H9 (cell line): ENCODE measurements around the gene DDX24. TPM values are rescaled to one million over a fixed set of nuclear protein-coding genes. Genes with fewer than 3 reads are reported as not detected.

Experiments used
- DNase-seq: peaks from one replicate; pipeline ENCODE4 v3.0.0-alpha.2; 2017
- H2AFZ ChIP-seq: one replicate; pipeline ENCODE4 v1.6.1; 2013; ENCODE audit warnings: mild to moderate bottlenecking, low read length, control low read depth, moderate library complexity
- H2AK5ac ChIP-seq: 2 replicates; pipeline ENCODE4 v1.6.1; 2013; ENCODE audit warnings: low read length, control low read depth, mixed read lengths; ENCODE audit not compliant: insufficient read length
- H2BK120ac ChIP-seq: one replicate; pipeline ENCODE4 v1.6.1; 2013; ENCODE audit warnings: low read depth, mild to moderate bottlenecking, low read length, control low read depth, inconsistent platforms; ENCODE audit not compliant: poor library complexity, severe bottlenecking
- H2BK12ac ChIP-seq: 2 replicates; pipeline ENCODE4 v1.6.1; 2013; ENCODE audit warnings: low read length, control low read depth, mixed read lengths, low read depth; ENCODE audit not compliant: insufficient read length
- H2BK15ac ChIP-seq: 2 replicates; pipeline ENCODE4 v1.6.1; 2013; ENCODE audit warnings: low read depth, low read length, control low read depth
- H2BK20ac ChIP-seq: one replicate; pipeline ENCODE4 v1.6.1; 2013; ENCODE audit warnings: low read depth, mild to moderate bottlenecking, low read length, control low read depth, inconsistent platforms; ENCODE audit not compliant: poor library complexity, severe bottlenecking
- H2BK5ac ChIP-seq: 2 replicates; pipeline ENCODE4 v1.6.1; 2013; ENCODE audit warnings: low read length, control low read depth, mixed read lengths; ENCODE audit not compliant: insufficient read length
- H3K14ac ChIP-seq: 2 replicates; pipeline ENCODE4 v1.6.1; 2013; ENCODE audit warnings: low read length, control low read depth; ENCODE audit not compliant: insufficient read depth
- H3K18ac ChIP-seq: 2 replicates; pipeline ENCODE4 v1.6.1; 2013; ENCODE audit warnings: low read depth, mild to moderate bottlenecking, mixed read lengths, low read length, control low read depth; ENCODE audit not compliant: insufficient read length
- H3K23ac ChIP-seq: 2 replicates; pipeline ENCODE4 v1.6.1; 2013; ENCODE audit warnings: low read length, control low read depth, mixed read lengths, low read depth; ENCODE audit not compliant: insufficient read length
- H3K23me2 ChIP-seq: 2 replicates; pipeline ENCODE4 v1.6.1; 2013; ENCODE audit warnings: low read depth, mild to moderate bottlenecking, mixed read lengths, low read length, control low read depth; ENCODE audit not compliant: insufficient read length, poor library complexity, severe bottlenecking
- H3K27ac ChIP-seq: 2 replicates; pipeline ENCODE4 v1.5.1; 2013; ENCODE audit warnings: low read length, control low read depth, mixed read lengths, low read depth; ENCODE audit not compliant: insufficient read length
- H3K27me3 ChIP-seq: 2 replicates; pipeline ENCODE4 v1.6.1; 2013; ENCODE audit warnings: low read length, control low read depth, inconsistent platforms; ENCODE audit not compliant: insufficient read depth
- H3K4ac ChIP-seq: 2 replicates; pipeline ENCODE4 v1.6.1; 2013; ENCODE audit warnings: low read depth, mild to moderate bottlenecking, control low read depth, inconsistent platforms, low read length, moderate library complexity
- H3K4me1 ChIP-seq: 2 replicates; pipeline ENCODE4 v1.6.1; 2013; ENCODE audit warnings: low read length, control low read depth, inconsistent platforms; ENCODE audit not compliant: insufficient read depth
- H3K4me2 ChIP-seq: 2 replicates; pipeline ENCODE4 v1.6.1; 2013; ENCODE audit warnings: low read length, control low read depth, mixed read lengths; ENCODE audit not compliant: insufficient read length, insufficient read depth
- H3K56ac ChIP-seq: 2 replicates; pipeline ENCODE4 v1.6.1; 2013; ENCODE audit warnings: low read depth, mild to moderate bottlenecking, mixed read lengths, low read length, control low read depth; ENCODE audit not compliant: insufficient read length
- H3K79me1 ChIP-seq: 2 replicates; pipeline ENCODE4 v1.6.1; 2013; ENCODE audit warnings: low read depth, mild to moderate bottlenecking, moderate library complexity, low read length, control low read depth, inconsistent platforms; ENCODE audit not compliant: insufficient read depth, poor library complexity, severe bottlenecking
- H3K79me2 ChIP-seq: 2 replicates; pipeline ENCODE4 v1.6.1; 2013; ENCODE audit warnings: low read length, control low read depth, inconsistent platforms; ENCODE audit not compliant: insufficient read depth
- H3K9ac ChIP-seq: 2 replicates; pipeline ENCODE4 v1.6.1; 2013; ENCODE audit warnings: low read length, control low read depth, mixed read lengths; ENCODE audit not compliant: insufficient read length; ENCODE audit errors: extremely low read depth
- H3K9me3 ChIP-seq: one replicate; pipeline ENCODE4 v1.6.1; 2013; ENCODE audit warnings: low read depth, low read length, inconsistent platforms; ENCODE audit not compliant: control insufficient read depth
- H3T11ph ChIP-seq: one replicate; pipeline ENCODE4 v1.6.1; 2013; ENCODE audit warnings: mild to moderate bottlenecking, low read length, control low read depth, inconsistent platforms
- H4K20me1 ChIP-seq: one replicate; pipeline ENCODE4 v1.6.1; 2013; ENCODE audit not compliant: control insufficient read depth, insufficient read length, insufficient read depth
- H4K5ac ChIP-seq: 2 replicates; pipeline ENCODE4 v1.6.1; 2013; ENCODE audit warnings: low read depth, mild to moderate bottlenecking, mixed read lengths, low read length, control low read depth; ENCODE audit not compliant: insufficient read length
- H4K8ac ChIP-seq: replicated peaks from 2 replicates; pipeline ENCODE4 v1.6.1; 2013; ENCODE audit warnings: low read length, control low read depth, mixed read lengths, low read depth; ENCODE audit not compliant: insufficient read length
- H4K91ac ChIP-seq: 2 replicates; pipeline ENCODE4 v1.6.1; 2013; ENCODE audit warnings: low read depth, mild to moderate bottlenecking, moderate library complexity, mixed read lengths, low read length, control low read depth; ENCODE audit not compliant: insufficient read length
- H3K27ac Mint-ChIP-seq, 3 experiments: 2 replicates in 2 of 3; 3 replicates in 1 of 3; pipeline ENCODE4 v1.8.0; 2020 to 2021; ENCODE audit warnings: mixed read lengths in 3 of 3, mild to moderate bottlenecking in 1 of 3, moderate library complexity in 1 of 3
- H3K27me3 Mint-ChIP-seq: 2 replicates; pipeline ENCODE4 v1.8.0; 2021; ENCODE audit warnings: low read depth, mild to moderate bottlenecking, moderate library complexity, mixed read lengths
- H3K36me3 Mint-ChIP-seq, 3 experiments: 2 replicates in 2 of 3; 3 replicates in 1 of 3; pipeline ENCODE4 v1.8.0; 2020 to 2021; ENCODE audit warnings: low read depth in 3 of 3, mixed read lengths in 3 of 3; ENCODE audit not compliant: insufficient read depth in 1 of 3
- H3K4me1 Mint-ChIP-seq, 2 experiments: 2 replicates each; pipeline ENCODE4 v1.8.0; 2020; ENCODE audit warnings: mixed read lengths in 2 of 2
- H3K4me3 Mint-ChIP-seq, 2 experiments: 2 replicates in 1 of 2; 3 replicates in 1 of 2; pipeline ENCODE4 v1.8.0; 2020 to 2021; ENCODE audit warnings: mild to moderate bottlenecking in 2 of 2, mixed read lengths in 2 of 2, moderate library complexity in 1 of 2
- H3K9me3 Mint-ChIP-seq, 2 experiments: 2 replicates in 1 of 2; 3 replicates in 1 of 2; pipeline ENCODE4 v1.8.0; 2020; ENCODE audit warnings: mild to moderate bottlenecking in 2 of 2, mixed read lengths in 2 of 2, moderate library complexity in 1 of 2
- WGBS: extraction: QIAGEN DNeasy Blood & Tissue Kit; methylation state at CpG from one replicate; pipeline ENCODE4 v1.1.7; 2013; ENCODE audit warnings: missing lambda C conversion rate, low lambda C conversion rate, mixed read lengths; ENCODE audit not compliant: insufficient read length; ENCODE audit errors: extremely low coverage; 5-methylcytosine and 5-hydroxymethylcytosine counted together
- total RNA-seq: library from RNA; stranded (reverse); gene quantifications from 2 replicates; pipeline ENCODE4 v1.2.1, GENCODE V29; 2021
- TF ChIP-seq, protein P1 (sequence below): fragments of 200-600 bp; sonication (generic); conservative IDR thresholded peaks from 3 replicates; pipeline ENCODE4 v1.8.0; 2021; ENCODE audit warnings: antibody characterized with exemption, mild to moderate bottlenecking

DDX24 gene
- total RNA-seq, 1 experiment from 2014 or later: 172 TPM

- Histone ChIP-seq H4K5ac (no peak overlapping the region), H3K23me2 (peaks cover 8% of the 10 kb centered on the region), H3K18ac (no peak overlapping the region), H3K79me1 (peaks cover 4% of the 10 kb centered on the region), H3K14ac (no peak overlapping the region), H2BK5ac (no peak overlapping the region), H3K4ac (no peak overlapping the region), H3K9me3 (no peaks in the 10 kb centered on the region), H3K4me2 (no peak overlapping the region), H3T11ph (no peak overlapping the region), H4K8ac (no peak overlapping the region), H3K9ac (no peak overlapping the region), H3K56ac (no peak overlapping the region), H3K23ac (no peak overlapping the region), H2BK20ac (no peak overlapping the region), H2BK15ac (no peak overlapping the region), H2AK5ac (no peak overlapping the region), H3K4me1 (peaks cover under 1% of the 10 kb centered on the region), H3K79me2 (peaks cover 45% of the 10 kb centered on the region), H3K27ac (no peak overlapping the region), H2AFZ (no peak overlapping the region), H2BK120ac (no peak overlapping the region), H4K20me1 (peaks cover 4% of the 10 kb centered on the region), H4K91ac (no peak overlapping the region), H3K27me3 (no peaks in the 10 kb centered on the region), H2BK12ac (no peak overlapping the region)
- TF ChIP-seq, protein P1, sequence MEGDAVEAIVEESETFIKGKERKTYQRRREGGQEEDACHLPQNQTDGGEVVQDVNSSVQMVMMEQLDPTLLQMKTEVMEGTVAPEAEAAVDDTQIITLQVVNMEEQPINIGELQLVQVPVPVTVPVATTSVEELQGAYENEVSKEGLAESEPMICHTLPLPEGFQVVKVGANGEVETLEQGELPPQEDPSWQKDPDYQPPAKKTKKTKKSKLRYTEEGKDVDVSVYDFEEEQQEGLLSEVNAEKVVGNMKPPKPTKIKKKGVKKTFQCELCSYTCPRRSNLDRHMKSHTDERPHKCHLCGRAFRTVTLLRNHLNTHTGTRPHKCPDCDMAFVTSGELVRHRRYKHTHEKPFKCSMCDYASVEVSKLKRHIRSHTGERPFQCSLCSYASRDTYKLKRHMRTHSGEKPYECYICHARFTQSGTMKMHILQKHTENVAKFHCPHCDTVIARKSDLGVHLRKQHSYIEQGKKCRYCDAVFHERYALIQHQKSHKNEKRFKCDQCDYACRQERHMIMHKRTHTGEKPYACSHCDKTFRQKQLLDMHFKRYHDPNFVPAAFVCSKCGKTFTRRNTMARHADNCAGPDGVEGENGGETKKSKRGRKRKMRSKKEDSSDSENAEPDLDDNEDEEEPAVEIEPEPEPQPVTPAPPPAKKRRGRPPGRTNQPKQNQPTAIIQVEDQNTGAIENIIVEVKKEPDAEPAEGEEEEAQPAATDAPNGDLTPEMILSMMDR: no peak
- Mint-ChIP-seq H3K27ac (no peak overlapping the region), H3K4me1 (peaks cover 30 to 33% of the 10 kb centered on the region in 2 experiments), H3K36me3 (peaks cover 47 to 50% (median 49%) of the 10 kb centered on the region in 3 experiments), H3K9me3 (peaks cover 17 to 19% of the 10 kb centered on the region in 2 experiments), H3K27me3 (no peaks in the 10 kb centered on the region), H3K4me3 (no peak overlapping the region; a peak in 2 of 5 replicates)
- no peak for DNase-seq
- WGBS: no CpG with 5 or more reads among the region's 7 CpGs
Measured at GRCh38 chr14:94077111-94077821, 3.7 kb downstream of the DDX24 start.
